Medulla oblongata (tissue), 1 donor: ENCODE measurements around the gene WDFY4.

Experiments
- DNase-seq: peaks from one replicate; pipeline ENCODE4 v3.0.0-alpha.2; 2015; ENCODE audit errors: extremely low spot score

The WDFY4 gene

GRCh38 chr10:48742891-48743860 lies 58.5 kb downstream of the WDFY4 start:
- peak; percentile 49 for DNase-seq

- no peak for DNase-seq
Observed at GRCh38 chr10:48744587-48744986, 59.9 kb downstream of the WDFY4 start.

- no peak for DNase-seq
Observed at GRCh38 chr10:48745662-48746245, 61.1 kb downstream of the WDFY4 start.

- DNase-seq = peak; percentile 14
Observed at GRCh38 chr10:48748573-48748972, 63.9 kb downstream of the WDFY4 start.

GRCh38 chr10:48749254-48749787 lies 64.6 kb downstream of the WDFY4 start:
- no peak for DNase-seq

GRCh38 chr10:48750019-48750418 lies 65.3 kb downstream of the WDFY4 start:
- no peak for DNase-seq

GRCh38 chr10:48750991-48751390 lies 66.3 kb downstream of the WDFY4 start:
- no peak for DNase-seq

GRCh38 chr10:48751730-48752129 lies 67.1 kb downstream of the WDFY4 start:
- no peak for DNase-seq

- no peak for DNase-seq
Observed at GRCh38 chr10:48758411-48758810, 73.7 kb downstream of the WDFY4 start.

GRCh38 chr10:48759113-48759901 lies 74.6 kb downstream of the WDFY4 start:
- DNase-seq = no peak

- no peak for DNase-seq
Observed at GRCh38 chr10:48760983-48761382, 76.3 kb downstream of the WDFY4 start.

- no peak for DNase-seq
Observed at GRCh38 chr10:48762064-48763042, 77.7 kb downstream of the WDFY4 start.

GRCh38 chr10:48763403-48763965 lies 78.8 kb downstream of the WDFY4 start:
- no peak for DNase-seq

GRCh38 chr10:48764486-48764885 lies 79.8 kb downstream of the WDFY4 start:
- no peak for DNase-seq

GRCh38 chr10:48765039-48765438 lies 80.4 kb downstream of the WDFY4 start:
- DNase-seq = no peak

GRCh38 chr10:48765527-48765926 lies 80.9 kb downstream of the WDFY4 start:
- no peak for DNase-seq

- DNase-seq = no peak
Observed at GRCh38 chr10:48767373-48768143, 82.9 kb downstream of the WDFY4 start.

- DNase-seq = no peak
Observed at GRCh38 chr10:48768144-48768766, 83.6 kb downstream of the WDFY4 start.

- no peak for DNase-seq
Observed at GRCh38 chr10:48768926-48769325, 84.3 kb downstream of the WDFY4 start.
